Left lung (tissue), 10 donors: Measurements from ENCODE around the gene SWT1. TPM values are rescaled to one million over a fixed set of nuclear protein-coding genes. Genes with fewer than 3 reads are reported as not detected.
"Not testable (repeated sequence)": the region's sequence is repeated elsewhere in the genome, so short reads cannot be mapped to it uniquely, and the experiment has no call there.

Experiments
- ATAC-seq: fragments of 200-7000 bp; cut with Tn5 transposase; one replicate; pipeline ENCODE4 v1.9.1; 2020; ENCODE audit warnings: moderate library complexity
- DNase-seq, 4 donors: peaks; one replicate each; pipeline ENCODE4 v3.0.0-alpha.2; 2013 to 2020
- H3K27ac ChIP-seq, 2 donors: fragments of 200-600 bp; sonication (generic) in 1 of 2; one replicate each; pipeline versions ENCODE4 v1.5.0 to v1.8.0; 2020 to 2021
- H3K27me3 ChIP-seq, 2 donors: fragments of 200-600 bp; sonication (generic) in 1 of 2; one replicate each; pipeline versions ENCODE4 v1.5.0 to v1.8.0; 2020 to 2021
- H3K36me3 ChIP-seq, 2 donors: fragments of 200-600 bp; sonication (generic) in 1 of 2; one replicate each; pipeline versions ENCODE4 v1.5.0 to v1.8.0; 2020 to 2021
- H3K4me1 ChIP-seq, 2 donors: fragments of 200-600 bp; one replicate each; pipeline ENCODE4 v1.8.0; 2021
- H3K4me3 ChIP-seq, 2 donors: fragments of 200-600 bp; sonication (generic) in 1 of 2; one replicate each; pipeline versions ENCODE4 v1.5.0 to v1.8.0; 2020 to 2021; ENCODE audit warnings: mild to moderate bottlenecking in 1 of 2
- H3K9me3 ChIP-seq, 2 donors: fragments of 200-600 bp; sonication (generic) in 1 of 2; one replicate each; pipeline versions ENCODE4 v1.5.0 to v1.8.0; 2020 to 2021
- intact Hi-C, 2 donors: fragments of 100-400 bp; cut with DNase I; formaldehyde crosslinking; loops; one replicate each; pipeline versions ENCODE4 v1.11.2 to v1.14.2; 2022
- polyA plus RNA-seq, 6 donors: library from polyadenylated mRNA; unstranded; fragments of 120-200 nt; gene quantifications; one replicate each; pipeline ENCODE4 v1.2.1, GENCODE V29; 2013; ENCODE audit not compliant: insufficient read length in 6 of 6
- total RNA-seq, 2 donors: library from RNA; stranded (reverse); fragmentation: NEBNext Ultra II Directional; extraction: Animal tissue kit (Norgen Biotek cat#: 25700); gene quantifications; one replicate each; pipeline ENCODE4 v1.2.1, GENCODE V29; 2021
- TF ChIP-seq, protein P1 (sequence below), 2 donors: fragments of 200-600 bp; sonication (generic) in 1 of 2; IDR thresholded peaks; one replicate each; pipeline versions ENCODE4 v1.5.0 to v1.8.0; 2021; ENCODE audit warnings: antibody characterized with exemption in 2 of 2
- donor health status: DM: no; HTN: yes; CAD: no.
- donor health status: DM: no; HTN: no; CAD: no.

SWT1 gene
- total and polyA plus RNA-seq, 8 donors, result 6.5 to 11.4 (median 9.5) TPM

GRCh38 chr1:185207980-185208602 lies 51.1 kb downstream of the SWT1 start:
- H3K9me3 ChIP-seq, result peaks cover 0 to 17% of the 10 kb centered on the region in 2 donors
- TF ChIP-seq, protein P1, sequence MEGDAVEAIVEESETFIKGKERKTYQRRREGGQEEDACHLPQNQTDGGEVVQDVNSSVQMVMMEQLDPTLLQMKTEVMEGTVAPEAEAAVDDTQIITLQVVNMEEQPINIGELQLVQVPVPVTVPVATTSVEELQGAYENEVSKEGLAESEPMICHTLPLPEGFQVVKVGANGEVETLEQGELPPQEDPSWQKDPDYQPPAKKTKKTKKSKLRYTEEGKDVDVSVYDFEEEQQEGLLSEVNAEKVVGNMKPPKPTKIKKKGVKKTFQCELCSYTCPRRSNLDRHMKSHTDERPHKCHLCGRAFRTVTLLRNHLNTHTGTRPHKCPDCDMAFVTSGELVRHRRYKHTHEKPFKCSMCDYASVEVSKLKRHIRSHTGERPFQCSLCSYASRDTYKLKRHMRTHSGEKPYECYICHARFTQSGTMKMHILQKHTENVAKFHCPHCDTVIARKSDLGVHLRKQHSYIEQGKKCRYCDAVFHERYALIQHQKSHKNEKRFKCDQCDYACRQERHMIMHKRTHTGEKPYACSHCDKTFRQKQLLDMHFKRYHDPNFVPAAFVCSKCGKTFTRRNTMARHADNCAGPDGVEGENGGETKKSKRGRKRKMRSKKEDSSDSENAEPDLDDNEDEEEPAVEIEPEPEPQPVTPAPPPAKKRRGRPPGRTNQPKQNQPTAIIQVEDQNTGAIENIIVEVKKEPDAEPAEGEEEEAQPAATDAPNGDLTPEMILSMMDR (IDR thresholded peaks at IDR 0.05), result no peak
- no peak overlapping the region for H3K4me3 ChIP-seq
- no peaks in the 10 kb centered on the region for H3K27me3 ChIP-seq
- ATAC-seq (no peak), DNase-seq (no peak)
- no peak overlapping the region for H3K27ac ChIP-seq
- H3K4me1 ChIP-seq, result no peaks in the 10 kb centered on the region
- peaks cover 0 to 23% of the 10 kb centered on the region in 2 donors for H3K36me3 ChIP-seq
- intact Hi-C loops, result no loop called here

DNA sequence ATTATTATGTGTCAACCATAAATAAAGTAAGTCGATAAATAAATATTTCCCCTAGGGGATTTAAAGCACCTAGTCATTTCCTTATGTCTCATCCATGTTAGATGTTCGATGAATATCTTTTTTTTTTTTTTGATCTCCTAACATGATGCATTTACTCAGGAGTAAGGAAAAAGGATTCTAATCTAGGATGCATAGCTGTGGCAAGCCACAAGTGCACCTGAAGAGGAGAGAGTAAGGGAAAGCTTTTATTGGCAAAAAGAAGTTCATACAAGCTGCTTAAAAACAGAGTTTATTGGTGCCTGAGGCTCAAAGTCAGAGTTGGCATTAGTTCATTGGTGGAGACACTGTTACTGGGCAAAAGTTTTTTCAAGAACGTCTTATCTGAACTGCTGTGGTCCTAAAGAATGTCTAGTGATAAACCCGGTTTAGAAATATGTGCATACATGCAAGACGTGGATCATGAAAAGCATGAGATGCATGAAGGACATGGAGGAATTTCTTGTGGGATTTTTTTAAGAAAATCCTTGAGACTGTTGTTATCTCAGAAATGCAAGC lies 51.7 kb downstream of the SWT1 start:
- Histone ChIP-seq H3K36me3 (peaks cover 0 to 23% of the 10 kb centered on the region in 2 donors), H3K27ac (no peak overlapping the region), H3K4me1 (no peaks in the 10 kb centered on the region), H3K4me3 (no peak overlapping the region), H3K9me3 (peaks cover 0 to 17% of the 10 kb centered on the region in 2 donors), H3K27me3 (no peaks in the 10 kb centered on the region)
- ATAC-seq, result no peak
- DNase-seq, result no peak
- TF ChIP-seq, protein P1 (IDR thresholded peaks at IDR 0.05), result no peak
- intact Hi-C loops, result no loop called here

DNA sequence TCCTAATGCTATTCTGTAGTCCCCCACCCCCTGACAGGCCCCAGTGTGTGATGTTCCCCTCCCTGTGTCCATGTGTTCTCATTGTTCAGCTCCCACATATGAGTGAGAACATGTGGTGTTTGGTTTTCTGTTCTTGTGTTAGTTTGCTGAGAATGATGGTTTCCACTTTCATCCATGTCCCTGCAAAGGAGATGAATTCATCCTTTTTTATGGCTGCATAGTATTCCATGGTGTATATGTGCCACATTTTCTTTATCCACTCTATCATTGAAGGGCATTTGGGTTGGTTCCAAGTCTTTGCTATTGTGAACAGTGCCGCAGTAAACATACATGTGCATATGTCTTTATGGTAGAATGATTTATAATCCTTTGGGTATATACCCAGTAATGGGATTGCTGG lies 52.4 kb downstream of the SWT1 start:
- H3K4me3 ChIP-seq, ATAC-seq, H3K27me3 ChIP-seq, H3K27ac ChIP-seq, DNase-seq, H3K4me1 ChIP-seq, intact Hi-C loops: not testable (repeated sequence)
- H3K36me3 ChIP-seq, result peaks cover 0 to 23% of the 10 kb centered on the region in 2 donors
- peaks cover 0 to 17% of the 10 kb centered on the region in 2 donors for H3K9me3 ChIP-seq

GRCh38 chr1:185213091-185213490 lies 56.1 kb downstream of the SWT1 start:
- DNase-seq, result peak in 2 of 4 donors; percentile 1 to 2
- peaks cover 0 to 19% of the 10 kb centered on the region in 2 donors for H3K36me3 ChIP-seq
- H3K9me3 ChIP-seq, result peaks cover 0 to 17% of the 10 kb centered on the region in 2 donors
- no peak overlapping the region for H3K4me3 ChIP-seq
- H3K27ac ChIP-seq, result no peak overlapping the region
- H3K27me3 ChIP-seq, result no peaks in the 10 kb centered on the region
- H3K4me1 ChIP-seq, result no peaks in the 10 kb centered on the region
- TF ChIP-seq, protein P1 (IDR thresholded peaks at IDR 0.05), result no peak
- intact Hi-C loops, result no loop called here
- no peak for ATAC-seq

- Histone ChIP-seq H3K27me3 (no peaks in the 10 kb centered on the region), H3K27ac (no peak overlapping the region), H3K9me3 (peaks cover 0 to 3% of the 10 kb centered on the region in 2 donors), H3K4me1 (no peaks in the 10 kb centered on the region), H3K4me3 (no peak overlapping the region), H3K36me3 (peaks cover 0 to 5% of the 10 kb centered on the region in 2 donors)
- ATAC-seq, result no peak
- intact Hi-C loops, result no loop called here
- DNase-seq, result no peak
- TF ChIP-seq, protein P1 (IDR thresholded peaks at IDR 0.05), result no peak
Observed at GRCh38 chr1:185215911-185216310, 58.9 kb downstream of the SWT1 start.
